Stimulated activated CD4-positive, alpha-beta T cell treated with anti-CD3 and anti-CD28 coated beads, Interleukin-4, amount 100 ng/mL, for 24 hours (primary cell): ENCODE results near the gene UBE2F.
"Not testable (repeated sequence)": the region's sequence is repeated elsewhere in the genome, so short reads cannot be mapped to it uniquely, and the experiment has no call there.

Experiments used
- DNase-seq: peaks from one replicate; pipeline ENCODE4 v3.0.0-alpha.2; 2020

UBE2F gene

GRCh38 chr2:237946423-237946822 is 20.4 kb upstream of the UBE2F start:
- DNase-seq: no peak

- DNase-seq: not testable (repeated sequence)
Measured at GRCh38 chr2:237951354-237951753, 15.5 kb upstream of the UBE2F start.

DNA sequence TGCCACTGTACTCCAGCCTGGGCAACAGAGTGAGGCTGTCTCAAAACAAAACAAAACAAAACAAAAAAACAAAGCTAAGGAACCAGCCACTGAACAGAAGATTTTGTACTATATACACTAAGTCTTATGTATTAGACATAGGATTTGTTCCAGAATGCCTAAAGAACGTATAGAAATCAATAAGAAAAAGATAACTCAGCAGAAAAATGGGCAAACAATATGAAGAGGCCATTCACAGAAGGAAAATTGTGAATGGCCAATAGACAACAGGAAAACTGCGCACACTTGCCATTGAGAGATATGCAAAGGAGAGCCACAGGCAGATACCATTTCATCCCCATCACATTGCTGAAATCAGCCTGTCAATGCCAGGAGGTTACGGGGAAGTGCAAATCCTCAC is 14.9 kb upstream of the UBE2F start:
- DNase-seq: no peak

- no peak for DNase-seq
Measured at GRCh38 chr2:237952851-237953250, 14.0 kb upstream of the UBE2F start.

DNA sequence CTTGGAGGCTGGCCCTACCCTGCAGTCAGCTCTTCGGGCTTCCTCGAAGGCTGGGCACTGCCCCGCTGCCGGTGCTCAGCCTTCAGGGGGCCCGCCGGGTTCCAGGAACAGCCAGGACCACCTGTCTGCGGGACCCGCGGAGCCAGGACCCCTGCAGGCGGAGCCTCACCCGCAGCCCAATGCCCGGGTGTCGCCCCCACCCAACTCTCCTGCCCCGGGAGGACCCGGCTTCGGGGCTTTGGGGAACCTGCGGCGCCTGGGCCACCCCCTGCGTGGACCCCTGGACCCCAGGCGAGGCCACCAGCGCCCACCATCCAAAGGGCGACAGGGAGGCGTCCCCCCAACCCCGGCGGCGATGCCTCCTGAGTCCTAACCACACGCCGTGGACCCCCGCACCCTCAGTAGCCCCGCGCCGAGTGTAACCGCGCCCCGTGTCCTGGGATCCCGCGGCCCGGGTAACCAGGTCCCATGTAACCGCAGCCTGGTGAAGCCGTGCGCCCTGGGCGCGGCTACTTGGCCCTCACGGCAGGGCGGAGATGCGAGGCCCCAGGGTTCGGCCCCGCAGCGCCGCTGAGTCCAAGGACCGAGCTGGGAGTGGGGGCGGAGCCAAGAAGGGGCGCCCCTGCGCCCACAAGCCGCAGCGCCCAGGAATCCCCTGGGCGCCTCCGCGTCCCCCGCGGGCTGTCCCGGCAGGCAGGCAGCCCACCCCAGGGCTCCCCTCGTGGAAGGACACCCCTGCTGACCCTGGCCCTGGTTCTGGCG is 11.0 kb upstream of the UBE2F start:
- DNase-seq: no peak

DNA sequence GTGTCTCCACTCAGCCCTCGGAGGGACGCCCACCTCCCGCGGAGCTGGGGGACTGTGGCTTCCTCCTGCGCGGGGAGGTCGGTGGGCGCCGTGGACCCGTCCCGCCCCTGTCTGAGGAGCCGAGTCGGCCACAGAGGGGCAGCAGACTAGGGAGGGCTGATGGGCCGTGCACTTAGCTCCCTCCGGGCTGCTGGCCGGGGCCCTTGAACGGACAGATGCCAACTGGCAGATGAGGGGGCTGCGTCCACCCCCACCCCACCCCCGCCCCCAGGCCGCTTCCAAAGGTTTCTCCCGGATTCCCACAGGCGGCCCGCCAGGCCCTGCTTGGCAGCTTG is 10.4 kb upstream of the UBE2F start:
- no peak for DNase-seq

DNA sequence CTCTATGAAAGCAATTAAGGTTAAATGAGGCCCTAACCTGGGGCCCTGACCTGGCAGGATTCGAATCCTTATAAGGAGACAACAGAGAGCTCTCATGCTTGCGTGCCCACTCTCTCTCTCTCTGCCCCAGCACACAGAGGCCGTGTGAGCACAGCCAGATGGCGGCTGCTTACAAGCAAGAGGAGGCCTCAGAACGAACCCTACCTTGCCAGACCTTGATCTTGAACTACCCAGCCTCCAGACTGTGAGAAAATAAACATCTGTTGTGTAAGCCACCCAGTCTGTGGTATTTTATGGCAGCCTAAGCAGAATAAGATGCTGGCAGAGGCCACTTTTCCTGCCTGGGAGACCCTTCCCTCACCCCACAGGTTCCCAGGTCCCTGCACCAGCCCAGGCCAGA is 5.2 kb upstream of the UBE2F start:
- no peak for DNase-seq

DNA sequence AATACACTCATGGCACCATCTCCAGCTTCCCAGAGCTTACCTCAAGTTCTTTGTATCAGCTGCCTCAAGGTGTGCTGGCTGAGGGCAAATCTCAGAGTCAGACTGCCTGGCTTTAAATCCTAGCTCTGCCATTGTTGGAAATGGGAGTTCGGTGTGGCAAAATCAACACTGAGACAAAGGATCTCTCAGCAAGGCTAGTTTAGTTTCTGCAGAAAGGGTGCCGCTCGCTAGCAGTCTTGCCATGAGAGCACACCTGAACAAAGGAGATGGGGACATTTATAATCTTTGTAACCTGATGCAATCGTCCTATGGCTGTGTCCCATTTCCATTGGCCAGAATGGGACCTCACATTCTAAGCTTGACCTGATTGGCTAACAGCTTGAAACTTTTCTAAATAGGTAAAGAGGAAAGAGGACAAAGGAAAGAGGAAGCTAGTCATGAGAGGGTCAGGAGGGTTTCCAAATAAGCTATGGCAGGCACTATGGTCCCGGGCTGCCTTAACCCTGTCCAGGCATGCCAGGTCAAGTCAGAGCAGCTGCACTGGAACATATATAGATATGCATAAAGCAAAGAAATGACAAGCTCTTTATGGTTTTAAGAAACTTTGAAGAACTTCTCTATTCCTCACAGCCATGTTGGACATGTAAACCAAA is 4.3 kb upstream of the UBE2F start:
- no peak for DNase-seq

- DNase-seq: not testable (repeated sequence)
Measured at GRCh38 chr2:237963490-237963991, 3.3 kb upstream of the UBE2F start.

DNA sequence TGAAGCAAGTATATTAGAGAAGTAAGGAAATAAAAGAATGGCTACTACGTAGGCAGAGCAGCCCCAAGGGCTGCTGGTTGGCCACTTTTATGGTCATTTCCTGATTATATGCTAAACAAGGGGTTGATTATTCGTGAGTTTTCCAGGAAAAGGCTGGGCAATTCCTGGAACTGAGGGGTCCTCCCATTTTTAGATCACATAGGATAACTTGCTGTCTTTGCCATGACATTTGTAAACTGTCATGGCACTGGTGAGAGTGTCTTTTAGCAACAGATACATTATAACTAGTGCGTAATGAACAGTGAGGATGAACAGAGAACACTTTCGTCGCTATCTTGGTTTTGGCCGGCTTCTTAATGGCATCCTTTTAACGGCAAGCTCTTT is 2.6 kb upstream of the UBE2F start:
- no peak for DNase-seq

DNA sequence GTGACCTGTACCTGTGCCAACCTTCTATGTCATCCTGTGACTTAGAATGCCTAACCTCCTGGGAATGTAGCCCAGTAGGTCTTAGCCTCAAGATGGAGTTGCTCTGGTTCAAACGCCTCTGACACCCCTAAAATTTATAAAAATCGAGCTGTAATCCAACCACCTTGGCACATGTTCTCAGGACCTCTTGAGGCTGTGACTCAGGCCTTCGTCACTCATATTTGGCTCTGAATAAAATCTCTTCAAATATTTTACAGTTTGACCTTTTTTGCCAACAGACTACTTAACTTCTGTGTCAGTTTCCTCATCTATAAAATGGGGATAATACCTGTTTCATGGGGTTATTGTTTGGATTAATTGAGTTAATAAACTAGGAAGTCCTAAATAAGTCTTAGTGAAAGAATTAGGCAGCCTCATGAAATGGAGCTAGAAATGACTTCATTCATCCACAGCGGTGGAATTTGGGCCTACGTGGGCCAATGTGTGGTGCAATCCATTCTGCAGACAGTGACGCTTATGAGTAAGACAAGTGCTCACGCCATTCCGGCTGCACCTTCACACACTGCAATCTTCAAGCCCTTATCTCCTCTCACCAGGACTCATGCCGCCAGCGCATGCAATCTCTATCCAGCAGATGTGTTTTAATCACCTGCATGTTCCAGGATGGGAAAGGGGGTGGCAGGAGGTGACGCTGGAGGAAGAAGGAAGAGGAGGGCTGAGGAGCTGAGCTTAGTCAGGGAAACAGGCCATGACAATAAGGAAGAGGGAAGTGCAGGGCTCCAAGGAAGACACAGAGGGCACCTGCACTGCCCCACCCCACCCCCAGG is 2.0 kb upstream of the UBE2F start:
- DNase-seq: no peak

DNA sequence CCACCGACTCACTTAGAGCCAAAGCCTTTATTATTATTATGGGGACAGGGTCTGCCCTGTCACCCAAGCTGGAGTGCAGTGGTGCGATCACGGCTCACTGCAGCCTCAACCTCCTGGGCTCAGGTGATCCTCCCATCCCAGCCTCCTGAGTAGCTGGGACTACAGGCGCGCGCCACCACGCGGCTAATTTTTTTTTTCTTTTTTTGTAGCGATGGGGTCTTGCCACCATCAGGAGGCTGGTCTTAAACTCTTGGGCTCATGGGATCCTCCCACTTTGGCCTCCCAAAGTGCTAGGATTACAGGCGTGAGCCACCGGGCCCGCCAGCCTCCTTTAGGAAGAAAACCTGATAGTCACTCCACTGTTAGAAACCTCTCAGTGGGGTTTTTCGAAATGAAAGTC is 970 bp upstream of the UBE2F start:
- not testable (repeated sequence) for DNase-seq

GRCh38 chr2:237966250-237966564 is 607 bp upstream of the UBE2F start:
- DNase-seq: no peak

- peak; percentile 19 for DNase-seq
Measured at GRCh38 chr2:237967463-237967951, 693 bp downstream of the UBE2F start.

GRCh38 chr2:237968048-237968862 is 1.4 kb downstream of the UBE2F start:
- DNase-seq: peak; percentile 52

DNA sequence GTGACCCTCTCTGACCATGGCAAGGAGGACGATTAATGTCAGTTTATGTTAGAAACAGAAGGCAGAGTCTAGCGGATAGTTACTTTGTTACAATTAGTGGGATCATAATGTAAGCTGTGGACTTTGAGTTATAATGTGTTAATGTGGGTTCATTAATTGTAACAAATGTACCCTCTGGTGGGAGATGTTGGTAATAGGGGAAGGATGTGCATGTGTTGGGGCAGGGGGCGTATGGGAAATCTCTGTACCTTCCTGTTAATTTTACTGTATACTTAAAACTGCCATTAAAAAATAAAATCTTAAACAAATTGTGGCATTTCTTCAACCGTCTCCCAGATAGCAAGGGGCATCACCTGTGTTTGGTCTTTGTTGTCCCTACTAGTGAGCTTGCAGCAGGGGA is 4.8 kb downstream of the UBE2F start:
- DNase-seq: no peak

DNA sequence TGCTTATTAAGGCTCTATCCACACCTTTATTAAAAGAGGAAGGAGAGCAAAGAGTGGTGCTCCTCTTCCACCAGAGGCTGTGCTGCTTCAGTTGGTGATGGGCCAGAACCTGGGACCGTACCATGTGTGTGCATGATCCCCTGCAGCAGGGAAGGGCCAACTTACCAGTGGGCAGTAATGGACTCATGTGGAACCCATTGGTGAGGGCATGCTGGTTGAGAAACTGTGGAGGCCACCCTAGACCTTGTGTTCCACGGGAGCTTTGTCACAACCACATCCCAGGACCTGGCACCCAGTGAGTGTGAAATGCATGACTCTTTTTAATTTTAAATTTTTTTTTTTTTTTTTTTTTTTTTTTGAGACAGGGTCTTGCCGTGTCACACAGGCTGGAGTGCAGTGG is 5.4 kb downstream of the UBE2F start:
- no peak for DNase-seq

GRCh38 chr2:237972936-237973335 is 6.1 kb downstream of the UBE2F start:
- DNase-seq: no peak

DNA sequence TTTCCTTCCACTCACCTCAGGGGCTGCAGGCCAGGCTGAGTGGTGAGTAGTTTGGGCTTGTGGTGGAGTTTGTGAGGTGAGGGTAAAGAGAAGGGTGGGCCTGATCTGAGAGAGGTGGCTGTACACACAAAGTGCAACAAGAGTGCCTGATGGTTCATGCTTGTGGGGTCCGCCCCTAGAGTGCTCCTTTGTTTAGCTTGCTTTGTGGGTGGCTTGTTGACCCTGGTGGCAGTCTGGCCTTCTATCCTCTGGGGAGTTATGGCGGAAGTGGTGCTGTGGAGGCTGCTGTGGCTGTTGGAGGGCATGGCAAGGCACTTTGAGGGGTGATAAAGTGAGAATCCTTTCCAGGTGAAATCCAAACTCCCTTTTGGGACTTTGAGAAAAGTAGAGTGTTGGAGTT is 10.6 kb downstream of the UBE2F start:
- no peak for DNase-seq

- DNase-seq: no peak
Measured at GRCh38 chr2:237978058-237978712, 11.4 kb downstream of the UBE2F start.

DNA sequence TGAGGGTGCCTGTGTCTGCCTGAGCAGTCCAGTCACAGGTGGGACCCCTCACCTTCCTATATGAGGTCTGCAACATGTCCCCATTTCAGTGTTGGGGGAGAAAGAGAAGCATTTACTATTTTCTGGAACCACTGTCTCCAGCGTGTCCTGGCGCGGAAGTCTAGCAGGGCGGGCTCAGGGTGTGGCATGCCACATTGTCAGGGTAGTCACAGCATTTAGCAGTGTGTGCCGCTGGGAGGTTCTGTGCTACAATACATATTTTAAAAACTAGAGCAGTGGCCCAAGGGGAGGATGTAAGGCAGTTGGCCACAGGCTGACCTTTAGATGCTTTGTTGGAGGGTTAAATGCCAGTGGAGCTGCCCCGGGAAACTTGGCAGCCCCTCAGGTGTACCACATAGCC is 12.5 kb downstream of the UBE2F start:
- DNase-seq: no peak

DNA sequence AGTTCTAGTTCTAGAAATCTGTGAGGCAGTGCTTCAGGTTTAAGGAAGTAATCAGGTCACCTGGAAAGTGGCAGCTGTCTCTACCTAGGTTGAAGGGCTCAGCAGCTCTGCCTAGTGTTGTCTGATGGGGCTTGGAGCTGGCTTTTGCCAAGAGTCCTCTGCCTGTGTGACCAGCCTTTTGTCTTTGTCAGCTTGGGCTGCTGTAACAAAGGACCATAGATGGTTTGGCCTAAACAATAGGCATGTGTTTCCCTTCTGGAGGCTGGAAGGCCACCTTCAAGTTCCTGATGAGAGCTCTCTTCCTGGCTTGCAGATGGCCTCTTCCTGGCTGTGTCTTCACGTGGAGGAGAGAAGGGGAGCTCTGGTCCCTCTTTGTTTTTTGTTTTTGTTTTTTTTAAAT is 13.3 kb downstream of the UBE2F start:
- no peak for DNase-seq
